Endothelial cell of umbilical vein (primary cell): ENCODE results near the gene SERPINE1.

Experiments used
- CTCF ChIP-seq, 2 donors: IDR thresholded peaks; 1 replicate in 1 of 2; 2 replicates in 1 of 2; pipeline ENCODE4 v1.5.1; 2011; ENCODE audit warnings: low read length in 2 of 2, mild to moderate bottlenecking in 2 of 2, moderate library complexity in 2 of 2, control low read depth in 1 of 2, inconsistent platforms in 1 of 2, low read depth in 1 of 2; ENCODE audit not compliant: insufficient read depth in 1 of 2; ENCODE audit errors: extremely low read depth in 1 of 2
- FOS ChIP-seq: IDR thresholded peaks from 2 replicates; pipeline ENCODE4 v1.6.1; 2011; ENCODE audit warnings: mild to moderate bottlenecking, low read length, moderate library complexity, borderline replicate concordance; ENCODE audit not compliant: insufficient read depth
- POLR2A ChIP-seq: IDR thresholded peaks from 2 replicates; pipeline ENCODE4 v1.6.1; 2012; ENCODE audit warnings: low read depth, mild to moderate bottlenecking, control low read depth, low read length
- POLR2AphosphoS5 ChIP-seq: IDR thresholded peaks from 2 replicates; pipeline ENCODE4 v1.6.1; 2012; ENCODE audit warnings: low read depth, mild to moderate bottlenecking, control low read depth, low read length, moderate library complexity; ENCODE audit not compliant: insufficient read depth

GRCh38 chr7:101186844-101187428 is 60.0 kb downstream of the SERPINE1 start:
- no peak for TF ChIP-seq CTCF (IDR thresholded peaks at IDR 0.05; ENCODE audit: extremely low read depth in 1 of 2, insufficient read depth in 1 of 2, low read depth in 1 of 2, low read length in 2 of 2)
- no peak for TF ChIP-seq POLR2AphosphoS5
- TF ChIP-seq POLR2A: no peak
- no peak for TF ChIP-seq FOS
